Globus pallidus (tissue), 1 donor: ENCODE results near the gene LILRA6.
"Not testable (repeated sequence)": the region's sequence is repeated elsewhere in the genome, so short reads cannot be mapped to it uniquely, and the experiment has no call there.

Experiments
- DNase-seq: peaks from one replicate; pipeline ENCODE4 v3.0.0-alpha.2; 2015; ENCODE audit warnings: low spot score

Gene LILRA6

DNA sequence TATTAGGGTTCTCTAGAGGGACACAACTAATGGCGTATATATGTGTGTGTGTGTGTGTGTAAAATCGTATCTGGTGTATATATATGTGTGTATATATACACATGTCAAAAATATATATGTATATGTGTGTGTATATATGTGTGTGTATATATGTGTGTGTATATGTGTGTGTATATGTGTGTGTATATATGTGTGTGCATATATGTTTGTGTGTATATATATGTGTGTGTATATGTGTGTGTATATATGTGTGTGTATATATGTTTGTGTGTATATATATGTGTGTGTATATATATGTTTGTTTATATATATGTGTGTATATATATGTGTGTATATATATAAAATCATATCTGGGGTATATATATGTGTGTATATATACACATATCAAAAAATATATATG lies 19.9 kb upstream of the LILRA6 start:
- DNase-seq, result no peak

DNA sequence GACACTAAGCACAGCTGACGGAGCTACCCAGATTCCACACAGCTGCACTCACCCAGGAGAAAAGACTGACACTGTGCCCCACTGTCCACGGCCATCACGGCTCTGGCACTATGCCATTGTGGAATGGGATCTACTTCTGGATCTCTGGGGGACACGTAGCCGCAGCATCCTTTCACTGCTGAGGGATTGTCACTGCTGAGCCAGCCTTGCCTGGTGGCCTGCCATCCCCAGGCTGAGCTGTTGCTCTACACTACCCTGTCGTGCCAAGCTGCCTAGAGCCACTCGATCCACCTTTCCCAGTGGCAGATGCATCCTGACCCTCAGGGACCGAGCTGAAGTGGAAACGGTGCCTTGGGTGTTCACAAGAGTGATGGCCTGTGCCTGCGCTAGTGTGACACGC lies 19.5 kb upstream of the LILRA6 start:
- no peak for DNase-seq

DNA sequence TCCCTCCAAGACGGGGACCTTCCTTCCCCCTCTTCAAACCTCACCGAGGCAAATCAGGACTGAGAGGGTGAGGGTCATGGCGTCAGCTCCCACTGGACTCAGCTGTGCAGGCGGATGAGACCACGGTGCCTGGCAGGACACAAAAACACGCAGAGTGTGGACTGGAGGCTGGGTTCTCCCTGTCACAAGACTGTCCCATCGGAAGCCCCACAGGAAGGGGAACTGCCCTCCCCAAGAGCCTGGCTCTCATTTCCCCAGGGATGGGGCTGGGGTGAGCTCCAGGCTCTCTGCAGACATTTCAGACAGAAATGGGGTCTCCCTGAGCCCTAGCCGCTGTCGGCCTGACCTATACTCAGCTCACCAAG lies 14.5 kb upstream of the LILRA6 start, which contains the start of gene LILRB5:
Gene LILRB5 (minus strand): TSS at position 158 of the 365 bp plus-strand sequence. CDS start 80 bp downstream, at position 78.
- no peak for DNase-seq

DNA sequence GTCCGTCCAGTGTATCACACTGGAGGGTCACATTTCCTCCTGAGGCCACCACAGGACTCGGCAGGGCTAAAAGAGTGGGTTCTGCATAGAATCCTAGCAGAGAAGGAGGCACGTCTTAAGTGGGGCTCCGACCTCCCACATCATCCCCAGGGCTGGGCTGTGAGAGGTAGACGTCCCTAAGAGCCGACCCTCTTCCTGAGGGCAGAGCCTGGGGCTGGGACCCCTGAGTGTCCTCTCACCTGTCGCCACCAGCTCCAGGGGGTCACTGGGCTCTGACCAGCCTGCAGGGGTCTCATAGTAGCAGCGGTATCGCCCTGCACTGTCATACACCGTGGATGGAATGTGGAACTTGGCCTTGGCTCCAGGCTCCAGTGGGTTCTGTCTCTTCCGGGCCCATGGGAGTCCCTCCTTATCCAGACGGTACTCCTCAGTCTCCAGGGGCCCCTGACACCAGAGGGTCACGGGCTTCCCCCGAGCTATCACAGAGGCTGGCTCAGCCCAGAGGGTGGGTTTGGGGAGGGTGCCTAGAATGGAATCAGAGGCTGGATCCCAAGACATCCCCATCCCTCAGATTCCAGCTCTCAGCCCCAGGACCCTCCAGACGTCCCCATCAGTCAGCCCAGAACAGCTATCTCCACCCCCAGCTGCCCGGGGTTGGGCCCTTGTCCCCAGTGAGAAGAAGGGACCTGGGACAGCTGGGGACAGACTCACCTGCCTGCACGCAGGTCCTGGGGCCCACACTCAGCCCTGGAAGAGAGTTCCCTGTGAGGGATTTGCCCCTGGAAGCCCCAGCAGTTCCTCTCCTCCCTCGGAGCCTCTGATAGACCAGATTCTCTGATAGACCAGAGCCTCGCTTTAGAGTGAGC lies 13.9 kb upstream of the LILRA6 start:
- no peak for DNase-seq

DNA sequence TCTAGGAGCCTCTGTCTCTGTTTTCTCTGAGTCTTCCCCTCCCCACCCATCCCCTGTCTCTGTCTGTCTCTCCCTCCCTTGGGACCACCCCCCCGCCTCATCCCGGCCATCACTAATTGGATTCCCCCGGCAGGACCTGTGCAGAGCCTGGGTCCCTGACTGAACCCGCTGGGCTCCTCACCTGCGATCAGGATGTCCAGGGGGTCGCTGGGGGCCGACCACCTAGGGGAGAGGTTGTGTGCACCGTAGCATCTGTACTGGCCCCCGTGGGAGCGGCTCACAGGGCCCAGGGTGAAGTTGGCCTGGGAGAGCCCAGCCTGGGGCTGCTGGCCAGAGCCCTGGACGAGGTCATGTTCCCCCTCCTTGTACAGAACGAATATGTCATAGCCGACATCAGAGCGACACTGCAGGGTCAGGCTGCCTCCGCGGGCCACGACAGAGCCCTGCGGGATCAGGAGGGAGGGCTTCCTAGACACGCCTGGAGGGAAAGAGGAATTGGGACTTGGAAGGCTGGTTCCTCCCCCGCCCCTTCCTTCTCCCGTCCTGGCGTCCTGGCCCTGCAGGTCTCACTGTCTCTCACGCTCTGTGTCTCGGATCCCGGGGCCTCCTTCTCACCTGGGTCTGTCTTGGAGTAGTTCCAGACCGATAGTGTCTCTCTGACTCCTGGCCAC lies 12.7 kb upstream of the LILRA6 start:
- DNase-seq, result no peak

GRCh38 chr19:54254195-54254906 lies 11.8 kb upstream of the LILRA6 start:
- DNase-seq, result no peak

GRCh38 chr19:54253331-54254194 lies 11.0 kb upstream of the LILRA6 start:
- no peak for DNase-seq

DNA sequence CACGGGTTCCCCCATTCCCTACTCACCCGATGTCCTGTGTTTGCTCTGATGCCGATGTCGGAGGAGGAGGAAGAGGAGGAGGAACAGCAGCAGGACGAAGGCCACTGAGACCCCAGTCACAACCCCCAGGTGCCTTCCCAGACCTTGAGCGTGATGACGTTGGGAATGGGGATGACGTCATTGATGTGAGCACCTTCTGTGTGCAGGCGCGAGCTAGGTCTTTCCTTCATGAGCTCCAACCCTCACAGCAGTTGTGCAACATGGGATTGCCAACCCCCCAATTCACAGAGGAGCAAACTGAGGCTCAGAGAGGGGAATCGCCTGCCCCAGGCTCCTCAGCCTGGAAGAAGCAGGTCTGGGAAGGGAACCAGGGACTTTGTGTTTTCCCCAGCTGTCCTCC lies 10.3 kb upstream of the LILRA6 start:
- DNase-seq, result no peak

- DNase-seq, result no peak
Measured at GRCh38 chr19:54252243-54252642, 9.7 kb upstream of the LILRA6 start.

GRCh38 chr19:54248016-54248601 lies 5.5 kb upstream of the LILRA6 start:
- DNase-seq, result peak; percentile 57

GRCh38 chr19:54247106-54247930 lies 4.7 kb upstream of the LILRA6 start:
- DNase-seq, result no peak

GRCh38 chr19:54245936-54246335 lies 3.3 kb upstream of the LILRA6 start:
- no peak for DNase-seq

- not testable (repeated sequence) for DNase-seq
Measured at GRCh38 chr19:54243809-54244208, 1.2 kb upstream of the LILRA6 start.

DNA sequence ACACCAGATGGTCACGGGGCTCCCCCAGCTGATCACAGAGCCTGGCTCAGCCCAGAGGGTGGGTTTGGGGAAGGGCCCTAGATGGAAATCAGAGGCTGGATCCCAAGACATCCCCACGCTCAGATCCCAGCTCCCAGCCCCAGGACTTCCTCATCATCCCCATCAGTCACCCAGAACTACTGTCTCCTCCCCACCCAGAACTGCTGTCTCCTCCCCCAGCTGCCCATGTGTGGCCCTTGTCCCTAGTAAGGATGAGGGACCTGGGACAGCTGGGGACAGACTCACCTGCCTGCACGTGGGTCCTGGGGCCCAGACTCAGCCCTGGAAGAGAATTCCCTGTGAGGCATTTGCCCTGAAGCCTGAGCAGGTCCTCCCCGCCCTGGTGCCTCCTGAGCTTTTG lies 356 bp downstream of the LILRA6 start:
- not testable (repeated sequence) for DNase-seq

- DNase-seq, result not testable (repeated sequence)
Measured at GRCh38 chr19:54240372-54241336, 1.9 kb downstream of the LILRA6 start.

DNA sequence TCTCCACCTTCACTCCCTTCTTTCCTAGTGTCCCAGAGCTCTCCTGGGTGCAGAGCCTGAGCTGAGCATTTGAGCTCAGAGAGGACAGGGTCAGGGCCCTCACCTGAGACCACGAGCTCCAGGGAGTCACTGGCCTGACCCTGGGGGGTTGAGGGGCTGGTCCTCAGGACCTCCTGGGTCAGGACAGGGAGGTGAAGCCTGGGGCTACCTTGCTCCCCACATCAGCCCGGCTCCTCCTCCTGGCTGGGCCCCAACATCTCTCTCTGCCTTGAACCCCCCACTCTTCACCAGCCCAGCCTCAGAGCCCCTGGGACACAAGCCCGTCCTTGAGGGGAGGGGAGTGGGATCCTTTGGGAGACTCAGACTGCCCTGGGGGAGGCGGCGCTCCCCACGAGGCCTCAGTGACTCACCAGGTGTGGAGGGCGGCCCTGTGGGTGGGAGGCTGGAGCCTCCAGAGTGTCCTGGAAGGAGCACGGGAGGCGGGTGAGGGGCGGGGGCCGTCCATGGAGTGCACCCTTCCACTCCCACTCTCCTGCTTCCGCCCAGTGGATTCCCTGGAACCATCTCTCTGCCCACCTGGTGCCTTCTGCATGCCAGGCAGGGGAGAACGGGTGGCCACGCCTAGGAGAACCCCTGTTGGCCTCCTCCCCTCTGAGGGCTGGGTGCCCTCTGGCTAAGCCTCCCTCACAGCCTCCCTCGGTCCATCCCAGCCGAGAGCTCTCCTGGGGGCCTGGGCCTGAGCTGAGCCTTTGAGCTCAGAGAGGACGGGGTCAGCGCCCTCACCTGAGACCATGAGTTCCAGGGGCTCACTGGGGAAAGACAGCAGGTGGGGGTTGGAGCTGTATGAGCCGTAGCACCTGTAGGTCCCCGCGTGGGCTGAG lies 2.9 kb downstream of the LILRA6 start:
- DNase-seq, result not testable (repeated sequence)

DNA sequence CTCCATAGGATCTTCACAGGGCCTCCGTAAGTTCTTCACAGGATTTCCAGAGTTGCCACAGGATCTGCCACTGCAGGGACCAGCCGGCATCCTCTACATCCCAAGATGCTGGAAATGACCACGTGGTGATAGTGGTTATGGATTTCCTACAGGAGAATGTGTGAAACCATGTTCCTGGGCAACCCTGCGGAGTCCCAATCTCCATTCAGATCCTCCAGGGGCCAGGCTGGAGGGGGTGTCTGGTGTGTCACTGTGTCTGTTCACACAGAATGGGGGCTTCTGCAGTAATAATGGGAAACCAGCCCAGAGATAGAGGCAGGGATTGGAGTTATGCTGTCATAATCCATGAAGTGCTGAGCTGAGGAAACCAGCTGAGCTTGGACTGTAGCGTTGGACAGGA lies 8.6 kb downstream of the LILRA6 start:
- DNase-seq, result no peak
